HG03575 (cell line): ENCODE measurements around the gene UCHL5.
A peak's percentile ranks its signal among the peaks of the same experiment; 100 is the strongest.

Source experiments
- ATAC-seq: cut with Tn5 transposase; IDR thresholded peaks from one replicate; pipeline ENCODE4 v1.9.1; 2021; ENCODE audit not compliant: unreplicated experiment, insufficient number of reproducible peaks, low FRiP score; ENCODE audit errors: extremely low read depth

Gene UCHL5

GRCh38 chr1:193059282-193060114, at the start of gene UCHL5, which contains the start of gene RO60:
UCHL5 (minus strand) TSS chr1:193059360; CDS start chr1:193059260, 100 bp downstream.
RO60 (plus strand) TSS chr1:193059612; CDS start chr1:193069055, 9,443 bp downstream.
- peak; percentile 93 for ATAC-seq

GRCh38 chr1:193108471-193108870, 49.3 kb upstream of the UCHL5 start:
- ATAC-seq = no peak

GRCh38 chr1:193105821-193106177, 46.6 kb upstream of the UCHL5 start:
- no peak for ATAC-seq

GRCh38 chr1:193104907-193105820, 46.0 kb upstream of the UCHL5 start, which contains the start of gene GLRX2:
GLRX2 (minus strand) TSS chr1:193105414; CDS start chr1:193105382, 32 bp downstream.
- ATAC-seq = peak; percentile 52

- ATAC-seq = no peak
These were observed 45.3 kb upstream of the UCHL5 start for GRCh38 chr1:193104502-193104906.

- ATAC-seq = no peak
These were observed 44.8 kb upstream of the UCHL5 start for GRCh38 chr1:193103759-193104501.

GRCh38 chr1:193102662-193103061, 43.5 kb upstream of the UCHL5 start:
- no peak for ATAC-seq

GRCh38 chr1:193094112-193094511, 35.0 kb upstream of the UCHL5 start:
- no peak for ATAC-seq

GRCh38 chr1:193090865-193091264, 31.7 kb upstream of the UCHL5 start:
- ATAC-seq = no peak

GRCh38 chr1:193087893-193088292, 28.7 kb upstream of the UCHL5 start:
- ATAC-seq = no peak

- ATAC-seq = no peak
These were observed 27.2 kb upstream of the UCHL5 start for GRCh38 chr1:193086342-193086741.

GRCh38 chr1:193085263-193085662, 26.1 kb upstream of the UCHL5 start:
- no peak for ATAC-seq

GRCh38 chr1:193083365-193084088, 24.4 kb upstream of the UCHL5 start:
- peak; percentile 83 for ATAC-seq

GRCh38 chr1:193079187-193079586, 20.0 kb upstream of the UCHL5 start:
- ATAC-seq = no peak

- ATAC-seq = no peak
These were observed 18.8 kb upstream of the UCHL5 start for GRCh38 chr1:193077991-193078390.

GRCh38 chr1:193070942-193071341, 11.8 kb upstream of the UCHL5 start:
- peak; percentile 32 for ATAC-seq

GRCh38 chr1:193070386-193070753, 11.2 kb upstream of the UCHL5 start:
- ATAC-seq = no peak

GRCh38 chr1:193069748-193070385, 10.7 kb upstream of the UCHL5 start:
- ATAC-seq = no peak
